NCI-H2107 treated with DMSO at 0.1 percent for 48 hours (cell line): ENCODE data around the gene RTL1.

ENCODE experiments used
- DNase-seq: peaks from one replicate; lab custom pipeline; 2025; ENCODE audit not compliant: unreplicated experiment; lab: John Stamatoyannopoulos, UW

Gene RTL1

GRCh38 chr14:100867631-100868315 is 35.7 kb downstream of the RTL1 start:
- no peak for DNase-seq

GRCh38 chr14:100866666-100867630 is 36.6 kb downstream of the RTL1 start:
- DNase-seq = no peak

GRCh38 chr14:100865682-100866591 is 37.6 kb downstream of the RTL1 start:
- DNase-seq = no peak

GRCh38 chr14:100864960-100865681 is 38.4 kb downstream of the RTL1 start:
- no peak for DNase-seq

- DNase-seq = no peak
Observed at GRCh38 chr14:100864206-100864605, 39.3 kb downstream of the RTL1 start.

GRCh38 chr14:100862793-100863192 is 40.7 kb downstream of the RTL1 start:
- no peak for DNase-seq

- no peak for DNase-seq
Observed at GRCh38 chr14:100862277-100862676, 41.2 kb downstream of the RTL1 start.

GRCh38 chr14:100861937-100862247 is 41.6 kb downstream of the RTL1 start:
- DNase-seq = no peak

- no peak for DNase-seq
Observed at GRCh38 chr14:100861188-100861936, 42.2 kb downstream of the RTL1 start.

- DNase-seq = no peak
Observed at GRCh38 chr14:100860556-100861187, 42.9 kb downstream of the RTL1 start.

GRCh38 chr14:100859781-100860180 is 43.7 kb downstream of the RTL1 start:
- DNase-seq = no peak

GRCh38 chr14:100858838-100859220 is 44.7 kb downstream of the RTL1 start:
- no peak for DNase-seq

GRCh38 chr14:100857923-100858837 is 45.3 kb downstream of the RTL1 start:
- DNase-seq = peak; percentile 21

- no peak for DNase-seq
Observed at GRCh38 chr14:100857233-100857922, 46.1 kb downstream of the RTL1 start.

GRCh38 chr14:100856056-100856950 is 47.2 kb downstream of the RTL1 start:
- no peak for DNase-seq

- no peak for DNase-seq
Observed at GRCh38 chr14:100855256-100855930, 48.1 kb downstream of the RTL1 start.
